Panc1 (cell line): Measurements from ENCODE around the gene GFPT2. TPM values are rescaled to one million over a fixed set of nuclear protein-coding genes. Genes with fewer than 3 reads are reported as not detected.

ENCODE experiments used
- ATAC-seq: fragments of 200-7000 bp; cut with Tn5 transposase; 2 replicates; pipeline ENCODE4 v1.9.1; 2020; ENCODE audit warnings: mild to moderate bottlenecking, moderate library complexity
- BruUV-seq: library from RNA; stranded (reverse); fragments of 400-500 nt; replicated peaks from 2 replicates; lab custom pipeline; 2021; lab: Mats Ljungman, UMichigan
- CTCF ChIA-PET: fragments of 300-600 bp; sonication (Branson Sonifier 250); formaldehyde crosslinking; loops from one replicate; lab custom pipeline; 2022; ENCODE audit warnings: antibody characterized with exemption; lab: Charles Lee
- POLR2A ChIA-PET: fragments of 300-600 bp; sonication (Branson Sonifier 250); formaldehyde crosslinking; loops from one replicate; lab custom pipeline; 2022; ENCODE audit warnings: antibody characterized with exemption; lab: Charles Lee
- DNase-seq: peaks from one replicate; pipeline ENCODE4 v3.0.0-alpha.2; 2010; ENCODE audit warnings: low read depth, low spot score
- H3K27ac ChIP-seq: 2 replicates; pipeline ENCODE4 v1.5.1; 2011; ENCODE audit warnings: mild to moderate bottlenecking, low read length, inconsistent platforms
- H3K27me3 ChIP-seq: fragments of 200-500 bp; sonication (Bioruptor generic); 2 replicates; pipeline ENCODE4 v1.6.0; 2014; ENCODE audit warnings: low read length, inconsistent platforms; ENCODE audit not compliant: control insufficient read depth, insufficient read depth
- H3K36me3 ChIP-seq: fragments of 200-500 bp; sonication (Bioruptor generic); 2 replicates; pipeline ENCODE4 v1.5.1; 2014; ENCODE audit warnings: inconsistent platforms, mild to moderate bottlenecking, low read length, moderate library complexity; ENCODE audit not compliant: control insufficient read depth, insufficient read depth
- H3K4me1 ChIP-seq: 2 replicates; pipeline ENCODE4 v1.5.1; 2011; ENCODE audit warnings: inconsistent platforms, mild to moderate bottlenecking, low read length, moderate library complexity; ENCODE audit not compliant: control insufficient read depth, insufficient read depth
- H3K4me3 ChIP-seq, 2 experiments: 2 replicates each; pipeline ENCODE4 v1.5.1; 2011 to 2012; ENCODE audit warnings: low read depth in 2 of 2, low read length in 2 of 2, mild to moderate bottlenecking in 2 of 2, inconsistent platforms in 1 of 2, moderate library complexity in 1 of 2
- H3K9me3 ChIP-seq: fragments of 200-500 bp; sonication (Bioruptor generic); 2 replicates; pipeline ENCODE4 v1.5.1; 2014; ENCODE audit warnings: low read depth, mild to moderate bottlenecking, inconsistent platforms, low read length, moderate library complexity; ENCODE audit not compliant: control insufficient read depth, insufficient read depth
- CTCF ChIP-seq: fragments of 450-650 bp; IDR thresholded peaks from 2 replicates; pipeline ENCODE4 v1.5.1; 2017; ENCODE audit warnings: mild to moderate bottlenecking
- POLR2AphosphoS5 ChIP-seq: IDR thresholded peaks from 2 replicates; pipeline ENCODE4 v1.6.1; 2012; ENCODE audit warnings: mild to moderate bottlenecking, low read depth, low read length, moderate library complexity
- SIN3A ChIP-seq: IDR thresholded peaks from 2 replicates; pipeline ENCODE4 v1.6.1; 2012; ENCODE audit warnings: low read depth, mild to moderate bottlenecking, low read length, moderate library complexity, borderline replicate concordance; ENCODE audit not compliant: insufficient read depth
- TCF7L2 ChIP-seq: IDR thresholded peaks from 2 replicates; pipeline ENCODE4 v1.6.1; 2011; ENCODE audit warnings: mild to moderate bottlenecking, low read depth, low read length, inconsistent platforms
- in situ Hi-C: cut with HindIII; loops from 2 replicates; pipeline ENCODE4 v1.10.0; 2016; ENCODE audit warnings: low sequenced_read_pairs, low pct_unique_long_range_greater_than_20kb
- intact Hi-C: fragments of 100-400 bp; cut with micrococcal nuclease; formaldehyde crosslinking; loops from one replicate; pipeline ENCODE4 v1.10.0; 2022; ENCODE audit not compliant: unreplicated experiment
- total RNA-seq: library from RNA; stranded (reverse); gene quantifications from one replicate; pipeline ENCODE4 v1.2.1, GENCODE V29; 2021; ENCODE audit not compliant: unreplicated experiment
- TF ChIP-seq, protein P1 (sequence below), 2 experiments: IDR thresholded peaks; 2 replicates each; pipeline ENCODE4 v1.6.1; 2011 to 2012; ENCODE audit warnings: low read depth in 2 of 2, control low read depth in 1 of 2, low read length in 1 of 2, mild to moderate bottlenecking in 1 of 2, moderate library complexity in 1 of 2; ENCODE audit not compliant: insufficient read depth in 1 of 2

The GFPT2 gene
- total RNA-seq, 1 experiment from 2014 or later: 2.1 TPM

- H3K36me3 ChIP-seq: no peaks in the 10 kb centered on the region
- H3K9me3 ChIP-seq: no peaks in the 10 kb centered on the region
- H3K27me3 ChIP-seq: peaks cover 3% of the 10 kb centered on the region; the same call in 1 of the 2 replicates
- H3K4me1 ChIP-seq: no peaks in the 10 kb centered on the region
- POLR2A ChIA-PET: no interaction called here
- no peak for ATAC-seq
- no peak overlapping the region for H3K4me3 ChIP-seq
- TF ChIP-seq POLR2AphosphoS5: no peak
- no peak for TF ChIP-seq SIN3A
- TF ChIP-seq CTCF: no peak
- TF ChIP-seq TCF7L2: no peak
- TF ChIP-seq, protein P1, sequence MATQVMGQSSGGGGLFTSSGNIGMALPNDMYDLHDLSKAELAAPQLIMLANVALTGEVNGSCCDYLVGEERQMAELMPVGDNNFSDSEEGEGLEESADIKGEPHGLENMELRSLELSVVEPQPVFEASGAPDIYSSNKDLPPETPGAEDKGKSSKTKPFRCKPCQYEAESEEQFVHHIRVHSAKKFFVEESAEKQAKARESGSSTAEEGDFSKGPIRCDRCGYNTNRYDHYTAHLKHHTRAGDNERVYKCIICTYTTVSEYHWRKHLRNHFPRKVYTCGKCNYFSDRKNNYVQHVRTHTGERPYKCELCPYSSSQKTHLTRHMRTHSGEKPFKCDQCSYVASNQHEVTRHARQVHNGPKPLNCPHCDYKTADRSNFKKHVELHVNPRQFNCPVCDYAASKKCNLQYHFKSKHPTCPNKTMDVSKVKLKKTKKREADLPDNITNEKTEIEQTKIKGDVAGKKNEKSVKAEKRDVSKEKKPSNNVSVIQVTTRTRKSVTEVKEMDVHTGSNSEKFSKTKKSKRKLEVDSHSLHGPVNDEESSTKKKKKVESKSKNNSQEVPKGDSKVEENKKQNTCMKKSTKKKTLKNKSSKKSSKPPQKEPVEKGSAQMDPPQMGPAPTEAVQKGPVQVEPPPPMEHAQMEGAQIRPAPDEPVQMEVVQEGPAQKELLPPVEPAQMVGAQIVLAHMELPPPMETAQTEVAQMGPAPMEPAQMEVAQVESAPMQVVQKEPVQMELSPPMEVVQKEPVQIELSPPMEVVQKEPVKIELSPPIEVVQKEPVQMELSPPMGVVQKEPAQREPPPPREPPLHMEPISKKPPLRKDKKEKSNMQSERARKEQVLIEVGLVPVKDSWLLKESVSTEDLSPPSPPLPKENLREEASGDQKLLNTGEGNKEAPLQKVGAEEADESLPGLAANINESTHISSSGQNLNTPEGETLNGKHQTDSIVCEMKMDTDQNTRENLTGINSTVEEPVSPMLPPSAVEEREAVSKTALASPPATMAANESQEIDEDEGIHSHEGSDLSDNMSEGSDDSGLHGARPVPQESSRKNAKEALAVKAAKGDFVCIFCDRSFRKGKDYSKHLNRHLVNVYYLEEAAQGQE (IDR thresholded peaks at IDR 0.05; ENCODE audit: insufficient read depth in 1 of 2, low read depth in 2 of 2, low read length in 1 of 2): no peak
- DNase-seq: no peak
- H3K27ac ChIP-seq: no peak overlapping the region
- no TSS peak for BruUV-seq
- intact Hi-C loops: no loop called here
- CTCF ChIA-PET: interaction anchor here (1.0 to 1.1 kb wide), 2 partner anchors 27 to 43 kb away, joined by 3 to 4 read pairs; no protein-coding TSS in a partner anchor
- in situ Hi-C loops: no loop called here
These were observed 5.6 kb upstream of the GFPT2 start for GRCh38 chr5:180358694-180359093.

GRCh38 chr5:180358179-180358578 lies 5.0 kb upstream of the GFPT2 start:
- BruUV-seq: no TSS peak
- Histone ChIP-seq H3K4me3 (no peak overlapping the region), H3K36me3 (no peaks in the 10 kb centered on the region), H3K9me3 (no peaks in the 10 kb centered on the region), H3K27ac (no peak overlapping the region), H3K27me3 (peaks cover 3% of the 10 kb centered on the region; the same call in 1 of the 2 replicates), H3K4me1 (no peaks in the 10 kb centered on the region)
- TF ChIP-seq, protein P1 (IDR thresholded peaks at IDR 0.05; ENCODE audit: insufficient read depth in 1 of 2, low read depth in 2 of 2, low read length in 1 of 2): no peak
- TF ChIP-seq POLR2AphosphoS5 (no peak), SIN3A (no peak), TCF7L2 (no peak), CTCF (no peak)
- intact Hi-C loops: no loop called here
- no peak for DNase-seq
- in situ Hi-C loops: no loop called here
- POLR2A ChIA-PET: no interaction called here
- no peak for ATAC-seq
- CTCF ChIA-PET: interaction anchor here (1.0 kb wide), 1 partner anchor 26 kb away, joined by 4 read pairs; no protein-coding TSS in a partner anchor
